ENCODE data around the gene FCN2.

DNA sequence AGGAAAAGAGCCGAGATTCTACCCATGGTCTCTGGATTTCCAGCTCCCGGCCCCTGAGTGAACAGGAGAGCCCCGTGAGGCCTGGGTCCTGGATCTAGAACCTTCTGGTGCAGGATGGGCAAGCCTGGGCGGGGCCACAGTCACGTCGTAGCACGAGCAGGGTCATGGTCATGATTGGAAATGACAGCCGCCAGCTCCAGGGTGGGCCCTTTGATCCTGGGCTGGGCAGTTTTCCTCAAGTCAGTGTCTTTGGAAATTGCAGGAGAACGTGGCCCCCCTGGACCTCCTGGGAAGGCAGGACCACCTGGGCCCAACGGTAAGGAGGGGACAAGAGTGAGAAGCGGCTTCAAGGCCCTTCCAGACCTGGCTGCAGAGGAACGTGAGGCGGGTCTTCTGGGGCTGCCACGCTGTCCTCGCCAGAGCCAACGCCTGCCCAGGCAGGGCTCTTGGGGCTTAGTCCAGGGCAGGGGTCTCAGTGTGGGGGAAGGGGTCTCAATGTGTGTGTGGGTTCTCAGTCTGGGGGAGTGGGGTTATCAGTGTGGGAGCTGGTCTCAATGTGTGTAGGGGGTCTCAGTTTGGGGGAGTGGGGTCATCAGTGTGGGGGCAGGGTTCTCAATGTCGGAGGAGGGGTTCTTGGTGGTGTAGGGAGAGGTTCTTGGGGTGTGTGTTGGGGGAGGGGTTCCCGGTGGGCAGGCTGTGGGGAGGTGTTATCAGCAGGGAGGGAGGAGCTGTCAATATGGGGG, 2.6 kb downstream of the FCN2 start:
- TF ChIP-seq, protein P1, sequence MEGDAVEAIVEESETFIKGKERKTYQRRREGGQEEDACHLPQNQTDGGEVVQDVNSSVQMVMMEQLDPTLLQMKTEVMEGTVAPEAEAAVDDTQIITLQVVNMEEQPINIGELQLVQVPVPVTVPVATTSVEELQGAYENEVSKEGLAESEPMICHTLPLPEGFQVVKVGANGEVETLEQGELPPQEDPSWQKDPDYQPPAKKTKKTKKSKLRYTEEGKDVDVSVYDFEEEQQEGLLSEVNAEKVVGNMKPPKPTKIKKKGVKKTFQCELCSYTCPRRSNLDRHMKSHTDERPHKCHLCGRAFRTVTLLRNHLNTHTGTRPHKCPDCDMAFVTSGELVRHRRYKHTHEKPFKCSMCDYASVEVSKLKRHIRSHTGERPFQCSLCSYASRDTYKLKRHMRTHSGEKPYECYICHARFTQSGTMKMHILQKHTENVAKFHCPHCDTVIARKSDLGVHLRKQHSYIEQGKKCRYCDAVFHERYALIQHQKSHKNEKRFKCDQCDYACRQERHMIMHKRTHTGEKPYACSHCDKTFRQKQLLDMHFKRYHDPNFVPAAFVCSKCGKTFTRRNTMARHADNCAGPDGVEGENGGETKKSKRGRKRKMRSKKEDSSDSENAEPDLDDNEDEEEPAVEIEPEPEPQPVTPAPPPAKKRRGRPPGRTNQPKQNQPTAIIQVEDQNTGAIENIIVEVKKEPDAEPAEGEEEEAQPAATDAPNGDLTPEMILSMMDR (IDR thresholded peaks at IDR 0.05) = no peak
- no peak for TF ChIP-seq POLR2A (IDR thresholded peaks at IDR 0.05)

All from esophagus squamous epithelium (tissue), 4 donors.